ENCODE data around the gene WFDC12.

Gene WFDC12

DNA sequence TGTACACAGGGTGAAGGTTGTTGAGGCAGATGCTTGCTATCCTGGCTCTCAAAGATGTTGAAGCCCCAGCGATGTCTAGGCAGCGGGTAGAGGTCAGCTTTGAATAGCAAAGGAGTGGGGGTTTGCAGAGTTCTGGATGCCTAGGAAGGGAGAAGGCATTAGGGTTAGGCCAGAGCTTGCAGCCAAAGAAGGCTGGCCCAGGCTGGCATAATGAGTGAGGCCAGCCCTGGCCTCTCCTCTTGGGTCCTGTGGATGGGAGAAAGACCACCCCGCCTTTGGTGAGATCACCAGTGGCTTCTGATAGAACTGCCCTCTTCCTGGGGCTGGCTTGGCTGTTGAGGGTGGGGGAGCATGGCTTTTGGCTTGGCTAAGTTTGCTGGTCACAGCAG, 8.9 kb downstream of the WFDC12 start (continued):
- no peak for TF ChIP-seq POU6F1 (CRISPR knock-in tag; IDR thresholded peaks at IDR 0.05; ENCODE audit: borderline replicate concordance, low read depth)

- ATAC-seq: no peak; the same call in 2 of the 3 replicates
Observed at GRCh38 chr20:45114465-45115385, 9.5 kb downstream of the WFDC12 start, which contains the start of gene WFDC5. WFDC5 (minus strand) TSS chr20:45115174; CDS start chr20:45115083, 91 bp downstream.

GRCh38 chr20:45113865-45114264, 10.4 kb downstream of the WFDC12 start:
- TF ChIP-seq ZFP3 (CRISPR knock-in tag; IDR thresholded peaks at IDR 0.05): no peak
- no peak for TF ChIP-seq ISL1 (CRISPR knock-in tag; IDR thresholded peaks at IDR 0.05)
- TF ChIP-seq, protein P1, sequence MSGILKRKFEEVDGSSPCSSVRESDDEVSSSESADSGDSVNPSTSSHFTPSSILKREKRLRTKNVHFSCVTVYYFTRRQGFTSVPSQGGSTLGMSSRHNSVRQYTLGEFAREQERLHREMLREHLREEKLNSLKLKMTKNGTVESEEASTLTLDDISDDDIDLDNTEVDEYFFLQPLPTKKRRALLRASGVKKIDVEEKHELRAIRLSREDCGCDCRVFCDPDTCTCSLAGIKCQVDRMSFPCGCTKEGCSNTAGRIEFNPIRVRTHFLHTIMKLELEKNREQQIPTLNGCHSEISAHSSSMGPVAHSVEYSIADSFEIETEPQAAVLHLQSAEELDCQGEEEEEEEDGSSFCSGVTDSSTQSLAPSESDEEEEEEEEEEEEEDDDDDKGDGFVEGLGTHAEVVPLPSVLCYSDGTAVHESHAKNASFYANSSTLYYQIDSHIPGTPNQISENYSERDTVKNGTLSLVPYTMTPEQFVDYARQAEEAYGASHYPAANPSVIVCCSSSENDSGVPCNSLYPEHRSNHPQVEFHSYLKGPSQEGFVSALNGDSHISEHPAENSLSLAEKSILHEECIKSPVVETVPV (CRISPR knock-in tag; IDR thresholded peaks at IDR 0.05): no peak
- no peak for TF ChIP-seq PATZ1 (CRISPR knock-in tag; IDR thresholded peaks at IDR 0.05; ENCODE audit: borderline replicate concordance)
- TF ChIP-seq ESRRG (CRISPR knock-in tag; IDR thresholded peaks at IDR 0.05): no peak
- no peak for TF ChIP-seq RARB (CRISPR knock-in tag; IDR thresholded peaks at IDR 0.05)
- TF ChIP-seq CREB5 (CRISPR knock-in tag; IDR thresholded peaks at IDR 0.05; ENCODE audit: low read depth): no peak
- no peak for TF ChIP-seq SNAI2 (CRISPR knock-in tag; IDR thresholded peaks at IDR 0.05)
- no peak for TF ChIP-seq TCF4 (CRISPR knock-in tag; IDR thresholded peaks at IDR 0.05; ENCODE audit: borderline replicate concordance)
- TF ChIP-seq ARNTL (CRISPR knock-in tag; IDR thresholded peaks at IDR 0.05; ENCODE audit: borderline replicate concordance, low read depth): no peak
- no peak for ATAC-seq

More at GRCh38 chr20:45114465-45115385, 9.5 kb downstream of the WFDC12 start, which contains the start of gene WFDC5:
- TF ChIP-seq ZFP3 (CRISPR knock-in tag; IDR thresholded peaks at IDR 0.05) (no peak), TSHZ2 (CRISPR knock-in tag; IDR thresholded peaks at IDR 0.05) (no peak), ISL1 (CRISPR knock-in tag; IDR thresholded peaks at IDR 0.05) (no peak), GLIS3 (CRISPR knock-in tag; IDR thresholded peaks at IDR 0.05) (no peak), CSDC2 (CRISPR knock-in tag; IDR thresholded peaks at IDR 0.05) (no peak), ESRRG (CRISPR knock-in tag; IDR thresholded peaks at IDR 0.05) (no peak), ZFP30 (CRISPR knock-in tag; IDR thresholded peaks at IDR 0.05) (no peak), RARB (CRISPR knock-in tag; IDR thresholded peaks at IDR 0.05) (no peak), TOX (CRISPR knock-in tag; IDR thresholded peaks at IDR 0.05; ENCODE audit: borderline replicate concordance) (no peak), SNAI2 (CRISPR knock-in tag; IDR thresholded peaks at IDR 0.05) (no peak)
- TF ChIP-seq, protein P1 (CRISPR knock-in tag; IDR thresholded peaks at IDR 0.05): no peak

Measured in SK-N-SH treated with all-trans-retinoic acid at 6 μM for 48 hours (cell line).